NCI-H2029 treated with DMSO at 0.1 percent for 48 hours (cell line): ENCODE data around the gene SIRPB1.
"Not testable (repeated sequence)": the region's sequence is repeated elsewhere in the genome, so short reads cannot be mapped to it uniquely, and the experiment has no call there.

Experiments
- DNase-seq: peaks from one replicate; lab custom pipeline; 2025; lab: John Stamatoyannopoulos, UW

The SIRPB1 gene

GRCh38 chr20:1588533-1589460 lies 31.0 kb downstream of the SIRPB1 start:
- no peak for DNase-seq

- DNase-seq: no peak
Measured at GRCh38 chr20:1587781-1588532, 31.9 kb downstream of the SIRPB1 start.

GRCh38 chr20:1579488-1579887 lies 40.3 kb downstream of the SIRPB1 start:
- no peak for DNase-seq

- DNase-seq: no peak
Measured at GRCh38 chr20:1577906-1578305, 41.9 kb downstream of the SIRPB1 start.

- not testable (repeated sequence) for DNase-seq
Measured at GRCh38 chr20:1577313-1577712, 42.5 kb downstream of the SIRPB1 start.

- no peak for DNase-seq
Measured at GRCh38 chr20:1576641-1577040, 43.2 kb downstream of the SIRPB1 start.

GRCh38 chr20:1576003-1576402 lies 43.8 kb downstream of the SIRPB1 start:
- DNase-seq: not testable (repeated sequence)

- not testable (repeated sequence) for DNase-seq
Measured at GRCh38 chr20:1571583-1571982, 48.2 kb downstream of the SIRPB1 start.
